GM18861 (cell line): ENCODE data around the gene FAM120B.

Experiments
- ATAC-seq: cut with Tn5 transposase; IDR thresholded peaks from one replicate; pipeline ENCODE4 v1.9.1; 2021; ENCODE audit not compliant: unreplicated experiment

The FAM120B gene

DNA sequence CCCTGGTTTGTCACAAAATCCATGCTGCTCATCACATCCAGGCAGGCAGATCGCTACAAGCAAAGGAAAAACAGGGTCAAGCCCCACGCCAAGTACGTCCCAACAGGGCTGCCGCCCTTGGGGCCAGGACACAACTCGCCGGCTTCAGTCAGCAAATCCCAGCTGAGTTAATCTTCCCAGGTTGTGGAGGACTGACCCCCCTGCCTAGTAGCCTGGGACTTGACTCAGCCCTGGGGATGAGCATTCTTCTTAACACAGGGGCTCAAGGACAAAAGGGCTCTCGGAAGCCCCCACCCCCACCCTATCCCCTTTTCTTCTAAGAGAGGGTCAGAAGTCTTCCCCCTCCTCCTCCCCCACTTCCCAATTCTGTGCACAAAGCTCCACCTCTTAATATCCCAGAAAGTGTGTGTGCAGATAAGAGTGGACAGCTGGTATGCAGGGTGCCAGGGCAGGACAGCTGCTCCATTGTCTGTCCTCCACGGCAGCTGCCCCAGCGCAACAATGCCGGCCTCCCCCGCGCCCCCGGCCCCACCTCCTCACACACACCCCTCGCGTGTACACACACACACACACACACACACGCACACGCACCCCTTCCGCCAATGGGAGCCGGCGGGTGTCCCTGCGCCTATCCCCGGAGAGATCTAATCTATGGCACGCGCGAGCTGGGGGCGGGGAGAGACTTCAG lies 20.2 kb upstream of the FAM120B start:
- ATAC-seq, result no peak

DNA sequence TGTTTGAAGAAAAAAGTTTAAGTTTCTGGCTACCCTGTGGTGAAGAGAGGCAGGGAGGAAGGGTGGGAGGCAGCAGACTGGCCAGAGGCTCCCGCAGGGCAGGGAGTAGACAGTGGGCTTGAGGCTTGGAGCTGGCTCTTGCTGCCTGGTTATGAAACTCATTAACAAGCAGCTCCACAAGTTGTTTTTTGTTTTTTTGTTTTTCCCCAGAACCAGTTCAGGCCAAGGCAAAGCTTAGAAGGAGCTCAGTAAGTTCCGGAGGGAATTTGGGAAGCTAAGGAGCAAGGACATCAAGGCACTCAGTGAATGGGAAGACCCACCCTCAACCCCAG lies 19.7 kb upstream of the FAM120B start:
- no peak for ATAC-seq

DNA sequence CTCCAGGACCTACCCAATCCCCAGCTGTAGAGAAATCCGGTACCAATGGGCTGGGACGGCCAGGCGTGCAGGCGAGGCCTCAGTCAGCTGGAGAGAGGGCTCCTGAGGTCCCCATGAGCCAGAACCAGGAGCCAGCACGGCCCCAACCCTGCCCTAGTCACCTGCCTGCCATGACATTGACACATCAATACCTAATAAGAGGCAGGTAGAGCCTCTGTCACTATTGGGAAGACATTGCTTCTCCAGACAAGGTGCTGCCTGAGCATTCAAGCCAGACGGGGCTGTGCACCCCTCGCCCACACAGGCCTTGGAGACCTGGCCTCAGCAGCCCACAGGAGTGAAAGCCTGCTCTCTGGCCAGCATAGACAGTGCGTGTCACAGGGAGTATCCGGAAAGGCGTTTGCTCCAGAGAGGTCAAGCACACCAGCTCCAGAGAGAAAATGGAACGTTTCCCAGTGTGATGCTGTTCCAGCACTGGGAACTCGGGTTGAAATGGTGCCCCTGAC lies 19.1 kb upstream of the FAM120B start:
- ATAC-seq, result no peak

DNA sequence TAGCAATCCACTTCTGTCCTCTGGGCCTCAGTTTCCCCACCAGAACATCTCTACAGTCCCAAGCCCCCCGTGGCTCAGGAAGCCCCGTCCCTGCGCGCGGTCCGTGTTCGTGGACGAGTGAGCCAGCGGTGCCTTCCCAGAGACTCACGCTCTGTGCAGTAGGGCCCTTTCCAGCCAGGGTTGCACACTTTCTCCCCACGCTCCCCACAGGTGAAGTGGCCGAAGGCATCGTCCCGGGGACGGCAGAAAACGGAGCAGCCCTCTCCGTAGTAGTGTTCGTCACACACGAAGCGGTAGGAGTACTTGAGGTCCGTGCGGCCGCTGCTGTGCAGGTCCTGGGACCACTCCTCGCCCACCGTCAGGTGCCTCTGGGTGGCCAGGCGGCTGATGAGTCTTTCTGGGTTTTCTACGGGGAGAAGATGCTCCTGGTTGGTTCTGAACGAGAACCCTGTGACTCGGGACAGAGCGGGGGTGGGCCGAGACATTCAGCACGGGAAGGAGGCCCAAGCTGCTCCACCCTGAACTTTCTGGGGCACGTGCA lies 18.4 kb upstream of the FAM120B start:
- ATAC-seq, result no peak

DNA sequence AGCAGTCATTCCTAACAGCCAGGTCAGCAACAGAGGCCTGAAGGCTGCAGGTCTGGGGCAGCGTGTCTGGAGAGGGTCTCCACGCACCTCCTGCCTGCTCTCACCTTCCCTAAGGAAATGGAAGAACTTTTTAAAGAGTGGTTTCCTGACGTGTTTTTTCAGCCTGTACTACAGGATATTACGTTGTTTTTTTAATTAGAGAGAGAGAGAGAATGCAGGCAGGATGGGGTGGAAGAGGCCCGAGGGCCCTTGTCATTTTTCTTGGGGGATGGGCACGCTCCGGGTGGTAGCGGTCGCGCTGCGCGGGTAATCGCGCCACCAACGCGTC lies 17.7 kb upstream of the FAM120B start:
- no peak for ATAC-seq

DNA sequence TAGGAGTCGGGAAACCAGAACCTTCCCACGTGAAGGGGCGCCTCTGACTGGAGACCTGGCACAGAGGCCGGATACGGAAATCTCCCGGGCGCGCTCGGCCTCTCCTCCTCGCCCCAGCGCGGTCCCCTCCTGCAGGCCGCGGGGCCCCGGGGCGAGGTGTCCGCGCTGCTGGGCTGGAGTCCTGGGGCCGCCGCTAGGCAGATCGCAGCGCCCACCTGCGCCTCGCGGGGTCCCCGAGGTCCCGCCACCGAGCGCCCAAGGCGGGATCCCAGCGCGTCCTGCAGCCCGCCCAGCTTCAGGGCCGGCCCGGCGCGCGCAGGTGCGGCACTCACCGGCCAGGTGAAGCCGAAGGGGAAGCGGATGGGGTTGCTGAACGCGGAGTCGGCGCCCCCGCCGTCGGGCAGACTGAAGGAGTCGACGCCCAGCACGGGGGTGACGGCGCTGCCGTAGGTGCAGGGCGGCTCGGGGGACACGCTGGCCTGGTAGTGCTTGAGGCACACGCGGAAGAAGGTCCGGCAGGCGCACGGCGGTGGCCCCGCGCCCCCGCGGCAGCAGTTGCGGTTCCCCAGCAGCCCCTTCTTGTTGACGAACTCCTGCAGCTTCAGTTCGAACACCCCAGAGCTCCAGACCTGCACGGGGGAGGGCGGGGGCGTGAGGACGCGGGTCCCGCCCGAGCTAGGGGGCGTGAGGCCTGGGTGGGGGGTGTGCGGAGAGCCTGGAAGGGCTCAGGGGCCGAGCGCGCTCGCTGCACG lies 17.2 kb upstream of the FAM120B start:
- no peak for ATAC-seq

DNA sequence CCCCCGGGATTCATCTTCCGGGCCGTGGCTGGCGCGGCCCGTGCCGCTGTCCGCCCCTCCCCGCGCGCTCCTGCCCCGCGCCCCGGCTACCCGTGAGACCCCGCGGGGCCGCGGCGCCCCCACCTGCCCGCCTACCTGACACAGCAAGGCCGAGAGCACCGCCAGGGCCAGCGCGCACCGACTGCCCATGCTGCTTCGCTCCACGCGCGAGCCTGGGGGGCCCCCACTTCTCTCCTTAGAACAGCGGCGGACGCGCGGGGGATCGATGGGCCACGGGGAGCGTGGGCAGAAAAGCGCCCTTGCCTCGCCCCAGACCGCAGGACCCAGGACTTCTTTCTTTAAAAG lies 16.6 kb upstream of the FAM120B start:
- no peak for ATAC-seq

DNA sequence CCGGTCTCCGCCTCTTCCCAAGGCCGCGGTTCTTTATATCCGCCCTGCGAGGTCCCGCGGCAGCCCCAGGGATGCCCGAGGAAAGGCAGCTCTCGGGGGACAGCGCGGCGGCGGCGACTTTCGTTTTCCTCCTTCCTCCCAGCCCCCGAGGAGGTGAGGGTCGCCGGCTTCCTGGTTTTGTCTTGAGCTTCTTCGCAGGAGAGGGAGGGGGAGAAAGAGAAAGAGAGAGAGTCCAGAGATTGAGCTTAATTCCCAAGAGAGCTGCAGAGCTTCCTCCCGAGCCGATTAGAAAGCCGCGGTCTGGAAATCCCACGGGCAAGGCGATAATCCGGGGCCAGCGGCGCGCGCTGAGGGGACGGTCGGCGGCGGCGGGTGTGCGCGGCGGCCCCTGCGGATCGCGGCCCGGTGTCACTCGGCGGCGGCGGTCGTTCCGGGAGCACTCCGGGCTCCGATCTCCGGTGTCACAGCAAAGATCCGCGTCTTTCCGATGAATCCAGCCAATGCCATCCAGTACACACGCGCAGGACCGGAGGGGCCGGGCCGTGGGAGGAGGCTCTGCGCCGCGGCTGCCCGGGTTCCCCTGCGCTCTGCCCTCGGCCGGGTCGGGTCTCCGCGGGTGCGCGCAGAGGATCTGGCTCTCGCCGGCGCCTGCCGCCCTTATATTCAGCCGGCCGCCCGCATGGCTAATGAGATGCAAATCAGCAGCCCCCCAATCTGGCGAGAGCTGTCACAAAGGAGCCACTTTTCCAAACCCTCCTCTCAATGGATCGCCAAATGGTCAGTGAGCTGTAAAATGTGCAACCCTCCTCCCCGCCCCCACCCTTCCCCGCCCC lies 16.0 kb upstream of the FAM120B start, which contains the start of gene DLL1:
Gene DLL1, minus strand, starts transcription at position 783 of the 833 bp plus-strand sequence. CDS start 939 bp downstream, outside the sequence.
- no peak for ATAC-seq

DNA sequence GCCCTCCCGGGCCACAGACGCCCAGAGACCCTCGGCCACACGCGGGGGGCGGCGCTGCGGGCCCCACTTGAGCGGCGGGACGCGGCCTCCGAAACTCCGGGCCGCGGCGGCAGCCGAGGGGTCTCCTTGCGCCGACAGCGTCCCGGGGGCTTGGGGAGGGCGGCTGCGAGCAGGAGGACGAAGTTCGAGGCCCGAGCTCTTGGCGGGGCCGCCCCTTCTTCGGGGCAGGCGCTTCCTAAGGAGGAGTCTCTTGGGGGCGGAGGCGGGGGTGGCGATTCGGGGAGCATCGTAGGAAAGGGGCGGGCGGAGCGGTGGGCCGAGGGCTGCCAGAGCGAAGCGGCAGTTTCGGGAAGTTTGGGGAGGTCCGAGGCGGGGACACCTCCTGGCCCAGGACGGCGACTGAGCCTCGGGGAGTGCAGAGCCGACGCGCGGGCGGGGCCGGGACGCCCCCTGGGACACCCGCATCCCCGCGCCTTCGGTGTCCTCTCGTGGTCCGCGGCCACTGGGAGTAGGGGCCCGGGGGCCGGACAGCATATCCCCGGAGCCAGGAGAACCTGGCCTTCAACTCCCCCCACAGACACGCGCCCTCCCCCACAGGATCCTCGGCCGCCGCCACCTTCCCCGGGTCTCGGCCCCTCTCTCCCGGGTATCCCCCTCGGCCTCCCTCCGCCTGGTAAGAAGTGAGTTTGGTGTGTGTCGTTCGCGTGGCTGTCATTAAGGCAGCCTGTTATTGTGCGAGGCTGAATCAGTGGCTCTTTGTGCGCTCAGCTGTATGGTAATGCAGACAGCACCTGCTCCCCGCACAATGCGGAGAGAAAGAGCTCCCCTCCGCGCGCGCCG lies 15.1 kb upstream of the FAM120B start:
- ATAC-seq, result peak; percentile 37

DNA sequence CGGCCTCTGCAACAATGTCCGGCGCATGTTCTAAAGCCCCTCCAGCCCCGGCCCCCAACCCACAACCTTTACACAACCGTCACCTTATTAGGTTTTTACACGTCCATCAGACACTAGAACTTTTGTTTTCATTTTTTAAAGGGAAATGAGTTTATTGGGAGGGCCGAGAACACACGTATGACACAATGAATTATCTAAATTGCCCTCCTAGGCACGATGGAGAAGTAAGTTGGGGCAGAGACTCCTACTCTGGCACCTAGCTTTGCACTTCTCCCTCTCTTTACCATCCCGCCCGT lies 14.5 kb upstream of the FAM120B start:
- no peak for ATAC-seq

DNA sequence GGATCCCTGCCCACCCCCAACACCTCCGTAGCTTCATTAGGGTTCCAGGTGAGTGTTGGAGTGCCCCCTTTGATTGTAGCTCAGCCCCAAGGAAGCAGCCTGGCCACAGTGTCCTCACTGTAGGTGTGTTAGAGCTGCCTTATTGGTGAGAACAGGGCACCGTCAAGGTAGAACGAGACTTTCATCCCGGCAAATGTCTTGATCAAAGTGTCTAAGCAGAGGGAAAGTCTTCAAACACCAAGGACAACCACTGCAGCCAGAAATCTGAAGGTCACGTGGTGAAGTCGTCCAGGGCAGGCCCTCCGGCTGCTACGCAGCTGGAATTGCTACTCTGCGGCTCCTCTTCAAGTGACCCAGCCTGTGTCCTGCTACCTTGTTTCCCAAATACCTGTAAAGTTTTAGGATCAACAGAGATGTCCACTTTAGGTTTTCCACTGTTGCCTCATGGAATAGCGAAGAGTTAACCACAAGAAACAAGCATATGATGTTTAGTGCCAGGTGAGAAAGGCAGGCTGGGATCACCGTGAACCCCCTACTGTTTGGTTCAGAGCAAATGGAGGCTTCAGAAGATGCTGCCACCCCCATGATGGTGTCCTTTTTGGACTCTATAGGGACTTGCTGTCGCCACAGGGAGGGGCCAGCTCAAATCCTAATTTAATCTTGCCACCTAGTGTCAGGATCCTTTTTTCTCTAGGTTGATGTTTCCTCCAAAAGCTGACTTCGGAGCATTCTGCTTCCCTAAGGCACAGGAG lies 14.0 kb upstream of the FAM120B start:
- ATAC-seq, result no peak

DNA sequence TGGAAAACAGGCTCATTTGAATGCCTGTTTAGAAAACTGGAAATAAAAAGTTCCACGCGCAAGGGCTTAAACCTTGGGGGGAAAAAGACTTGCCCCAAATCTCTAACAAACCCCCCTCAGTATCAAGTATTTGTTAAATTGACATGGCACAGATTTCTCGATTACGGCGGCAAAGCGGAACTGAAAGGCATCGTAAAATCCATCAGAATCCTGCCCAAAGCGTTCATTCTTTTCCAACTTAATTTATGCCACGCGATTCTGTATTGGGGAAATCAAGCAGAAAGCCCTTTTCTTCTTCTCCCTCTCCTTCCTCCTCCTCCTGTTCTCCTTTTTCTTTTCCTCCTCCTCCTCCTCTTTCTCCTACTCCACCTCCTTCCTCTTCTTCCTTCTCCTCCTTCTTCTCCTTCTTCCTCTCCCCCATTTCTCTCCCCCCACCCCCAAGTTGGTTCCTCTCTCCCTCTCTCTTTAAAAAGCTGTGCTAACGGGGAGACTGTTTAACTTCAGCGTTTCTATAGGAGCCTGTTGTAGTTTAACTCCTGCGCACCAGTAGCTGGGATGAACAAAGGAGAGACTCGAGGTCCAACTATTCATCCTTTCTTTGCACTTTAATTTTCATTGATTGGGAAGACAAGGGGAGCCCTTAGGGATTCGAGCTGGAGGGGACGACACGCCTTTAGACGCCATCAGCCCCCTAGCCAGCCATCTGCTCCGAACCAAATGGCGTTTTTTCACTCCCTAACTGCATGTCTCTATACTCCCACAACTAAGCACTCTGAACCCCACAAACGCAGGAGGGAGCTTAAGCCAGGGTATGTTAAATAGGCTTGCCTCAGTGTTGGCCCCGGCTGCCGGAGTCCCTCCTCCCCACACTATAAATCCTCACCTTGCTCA lies 13.0 kb upstream of the FAM120B start:
- no peak for ATAC-seq

DNA sequence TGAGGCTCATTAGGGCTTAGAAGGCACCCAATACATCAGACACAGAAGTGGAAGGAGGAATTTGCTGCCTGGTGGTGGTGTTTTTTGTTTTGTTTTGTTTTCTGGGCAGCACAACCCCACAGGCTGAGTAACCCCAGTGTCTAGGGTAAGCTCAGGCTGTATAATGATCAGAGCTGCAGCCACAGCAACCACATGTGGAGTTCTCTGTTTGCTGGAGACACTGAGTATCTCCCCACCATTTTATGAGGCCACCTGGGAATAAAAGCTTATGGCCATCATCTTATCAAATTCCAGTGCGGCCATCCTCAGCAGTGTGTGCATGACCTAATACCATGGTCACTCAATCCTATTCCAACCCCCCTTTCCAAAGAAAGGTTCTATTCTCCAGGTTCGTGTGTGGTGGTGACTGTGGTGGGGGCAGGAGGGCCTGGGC lies 12.2 kb upstream of the FAM120B start:
- no peak for ATAC-seq

DNA sequence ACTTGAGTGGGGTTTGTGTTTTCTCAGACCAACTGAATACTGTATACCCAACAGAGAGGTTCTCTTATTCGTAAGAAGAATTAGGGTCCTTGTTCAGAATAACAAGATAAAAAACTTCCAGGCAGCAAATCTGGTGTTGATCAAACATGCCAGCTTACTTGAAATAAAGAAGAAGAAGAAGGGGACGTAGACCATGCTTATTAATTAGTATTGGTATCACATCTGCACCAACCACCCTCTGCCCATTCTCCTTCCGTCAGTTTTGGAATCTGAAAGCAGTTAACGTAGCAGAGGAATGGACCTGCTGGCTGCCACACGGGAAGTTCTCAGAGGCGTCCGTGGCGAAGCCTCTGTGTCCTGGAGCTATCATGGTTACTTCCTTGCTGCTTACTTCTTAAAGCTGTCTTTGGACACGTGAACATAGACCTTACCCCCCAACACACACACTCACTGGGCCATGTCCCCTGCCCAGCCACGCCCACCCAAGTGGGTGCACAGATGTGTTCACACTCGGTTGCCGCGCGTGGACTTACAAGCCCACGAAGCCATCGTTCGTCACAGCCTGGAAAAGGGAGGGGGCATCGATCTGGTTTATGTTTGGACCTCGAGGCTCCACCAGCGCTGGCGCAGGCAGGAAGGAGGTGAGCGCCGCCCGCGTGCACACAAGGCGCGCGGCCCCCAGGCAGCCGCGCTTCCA lies 11.6 kb upstream of the FAM120B start:
- no peak for ATAC-seq

DNA sequence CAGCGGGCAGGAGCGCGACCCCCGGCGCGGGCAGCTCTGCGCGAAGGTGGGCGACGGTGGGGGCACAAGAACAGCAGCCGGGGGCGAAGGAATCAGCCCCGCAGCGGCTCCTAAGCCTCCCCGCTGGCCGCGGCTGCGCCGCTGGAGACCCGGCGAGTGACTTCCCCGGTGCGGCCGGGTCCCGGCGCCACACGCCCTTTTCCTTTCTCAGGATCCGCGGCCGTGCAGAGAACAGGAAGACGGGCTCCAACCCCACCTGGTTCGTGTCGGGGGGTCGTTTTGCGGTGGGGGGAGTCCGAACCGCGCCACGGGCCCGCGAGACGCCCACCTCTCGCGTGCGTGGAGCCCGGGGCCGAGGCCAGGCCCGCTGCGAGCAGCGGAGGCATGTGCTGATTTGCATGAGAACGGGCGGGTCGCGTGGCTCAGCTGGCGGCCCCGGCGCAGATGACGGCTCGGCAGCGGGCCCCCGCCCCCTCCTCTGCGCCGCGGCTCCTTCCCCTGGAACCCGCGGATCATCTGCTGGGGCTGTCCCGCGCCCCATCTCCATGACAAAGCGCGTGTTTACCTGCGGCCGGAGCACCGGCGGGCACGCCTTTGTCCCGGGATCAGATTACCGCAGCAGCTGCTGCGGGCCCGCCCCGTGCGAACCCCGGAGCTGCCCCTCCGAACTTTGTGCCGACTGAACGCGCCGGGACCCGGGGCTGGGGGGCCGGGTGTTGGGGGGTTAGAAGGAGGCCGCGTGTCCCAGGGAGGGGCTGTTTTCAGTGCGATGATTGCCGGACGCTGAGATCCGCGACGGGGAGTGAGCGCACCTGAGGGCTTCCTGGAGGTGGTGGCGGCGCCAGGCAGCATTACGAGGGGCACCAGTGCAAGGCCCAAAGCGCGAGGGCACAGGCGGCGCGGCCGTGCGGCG lies 10.8 kb upstream of the FAM120B start:
- ATAC-seq, result peak; percentile 34

DNA sequence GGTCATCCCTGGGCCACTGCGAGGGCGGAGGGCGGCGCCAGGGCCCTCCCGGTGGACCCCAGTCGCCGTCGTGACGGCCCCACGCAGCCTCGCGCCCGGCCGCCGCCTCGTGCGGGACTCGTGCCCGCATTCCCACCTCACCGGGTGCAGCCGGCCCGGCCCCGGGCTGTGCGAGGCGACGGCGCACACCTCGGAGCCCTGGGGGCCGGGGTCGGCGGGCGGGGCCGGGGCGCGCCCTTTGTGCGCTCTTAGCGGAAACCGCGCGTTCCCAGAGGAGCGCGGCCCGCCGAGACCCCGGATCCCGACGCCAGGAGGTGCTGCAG lies 10.2 kb upstream of the FAM120B start:
- ATAC-seq, result no peak

DNA sequence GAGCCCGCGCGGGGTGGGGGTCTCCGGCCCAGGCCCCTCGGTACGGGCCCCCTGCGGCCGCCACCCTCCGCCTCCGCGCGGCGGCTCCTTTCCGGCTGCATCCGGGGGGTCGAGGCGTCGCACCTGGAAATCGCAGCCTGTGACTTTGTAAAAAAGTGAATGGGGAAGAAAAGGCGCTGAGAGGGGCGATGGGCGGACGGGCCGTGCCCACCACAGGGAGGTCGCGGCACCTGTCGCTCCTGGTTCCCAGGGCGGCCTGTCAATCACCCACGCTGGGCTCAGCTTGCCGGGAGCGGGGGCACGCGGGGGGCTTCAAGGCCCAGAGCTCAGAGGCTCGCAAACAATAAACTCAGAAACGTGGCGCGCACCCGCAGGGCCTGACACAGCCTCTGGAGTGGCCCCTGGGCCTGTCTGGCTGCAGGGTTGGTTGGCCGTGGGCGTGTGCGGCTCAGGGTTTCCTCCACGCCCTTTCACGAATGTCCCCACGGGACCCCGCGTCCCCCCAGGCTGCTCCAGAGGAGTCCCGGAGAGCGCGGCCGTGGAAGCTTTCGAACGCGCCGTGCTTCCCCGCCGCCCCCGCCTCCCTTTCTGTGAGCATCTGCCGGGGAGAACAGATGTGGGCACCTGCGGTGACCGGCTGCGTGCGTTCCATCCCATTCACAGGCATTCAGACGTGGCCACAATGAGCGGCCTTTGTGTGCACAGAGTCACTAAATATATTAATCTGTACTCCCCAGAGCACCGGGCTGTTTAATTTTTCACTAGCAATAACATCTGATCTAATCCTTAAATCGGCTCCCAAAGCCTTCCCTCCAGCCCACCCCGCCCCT lies 9.6 kb upstream of the FAM120B start:
- ATAC-seq, result no peak
